Skeletal muscle cell (primary cell): ENCODE results near the gene TSC22D2.
"Not testable (repeated sequence)": the region's sequence is repeated elsewhere in the genome, so short reads cannot be mapped to it uniquely, and the experiment has no call there.

Experiments
- DNase-seq: peaks from one replicate; pipeline ENCODE4 v3.0.0-alpha.2; 2010; ENCODE audit warnings: low read depth
- H3K4me3 ChIP-seq: 2 replicates; pipeline ENCODE4 v1.5.1; 2011; ENCODE audit warnings: low read depth, mild to moderate bottlenecking, control low read depth, low read length, moderate library complexity

The TSC22D2 gene

DNA sequence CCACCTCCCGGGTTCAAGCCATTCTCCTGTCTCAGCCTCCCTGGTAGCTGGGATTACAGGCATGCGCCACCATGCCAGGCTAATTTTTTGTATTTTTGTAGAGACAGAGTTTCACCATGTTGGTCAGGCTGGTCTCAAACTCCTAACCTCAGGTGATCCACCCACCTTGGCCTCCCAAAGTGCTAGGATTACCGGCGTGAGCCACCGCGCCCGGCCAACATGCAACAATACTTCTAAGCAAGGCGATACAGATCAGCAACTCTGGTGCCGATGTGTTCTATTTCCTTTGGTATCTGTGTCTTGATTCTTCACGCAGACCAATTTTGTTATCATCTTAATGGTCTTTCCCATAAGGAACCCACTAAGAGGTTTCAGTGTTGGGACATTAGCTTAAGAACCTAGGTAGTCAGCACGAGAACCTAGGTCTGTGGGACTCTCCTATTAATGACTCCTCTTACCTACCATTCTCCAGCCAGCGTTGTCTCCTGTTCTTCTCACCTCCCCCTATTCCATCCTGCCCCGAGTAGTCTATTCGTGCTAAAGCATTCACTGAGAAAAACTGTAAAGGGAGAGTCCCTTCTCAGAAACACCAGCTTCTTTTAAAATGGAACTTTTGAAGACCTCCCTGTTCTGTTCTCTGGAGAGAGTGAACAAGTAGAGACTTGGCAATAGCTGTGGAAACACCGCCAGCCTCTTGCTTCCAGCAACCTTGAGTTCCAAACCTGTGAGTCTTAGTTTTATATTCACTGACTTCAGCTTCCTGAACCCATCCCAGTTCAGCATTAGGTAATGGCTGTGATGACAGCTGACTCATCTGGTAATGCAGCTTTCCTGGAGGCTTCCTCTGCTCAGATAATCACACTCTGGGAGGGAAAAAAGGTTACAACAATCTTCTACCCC, 61.2 kb downstream of the TSC22D2 start:
- peak; percentile 94 for DNase-seq

DNA sequence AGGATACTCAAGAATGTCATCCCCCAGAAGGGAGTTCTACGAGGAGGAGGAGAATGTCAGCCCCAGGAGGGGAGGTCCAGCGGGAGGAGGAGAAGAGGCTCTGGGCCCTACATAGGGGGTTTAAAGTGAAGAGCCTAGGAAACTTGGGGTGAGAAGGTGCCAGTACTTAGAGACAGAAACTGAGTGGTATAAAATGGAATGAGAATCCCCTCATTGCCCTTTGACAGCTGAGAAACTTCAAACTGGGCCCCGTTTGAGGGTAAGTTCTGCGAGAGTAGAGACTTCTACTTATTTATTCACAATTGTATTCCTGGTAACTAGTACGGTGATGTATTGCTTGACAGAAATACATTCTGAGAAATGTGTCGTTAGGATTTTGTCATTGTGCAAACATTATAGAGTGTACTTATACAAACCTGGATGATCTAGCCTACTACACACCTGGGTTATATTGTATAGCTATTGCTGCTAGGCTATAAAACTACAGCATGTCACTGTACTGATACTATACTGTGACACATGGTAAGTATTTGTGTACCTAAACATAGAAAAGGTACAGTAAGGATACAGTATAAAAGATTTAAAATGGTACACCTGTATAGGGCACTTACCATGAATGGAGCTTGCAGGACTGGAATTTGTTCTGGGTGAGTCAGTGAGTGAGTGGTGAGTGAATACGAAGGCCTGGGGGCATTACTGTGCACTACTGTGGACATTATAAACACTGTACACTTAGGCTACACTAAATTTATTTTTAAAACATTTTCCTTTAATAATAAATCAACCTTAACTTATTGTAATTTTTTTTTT, 62.0 kb downstream of the TSC22D2 start:
- no peak overlapping the region for H3K4me3 ChIP-seq
- DNase-seq, result no peak

More for the DNA sequence above, 61.2 kb downstream of the TSC22D2 start:
- no peak overlapping the region for H3K4me3 ChIP-seq

DNA sequence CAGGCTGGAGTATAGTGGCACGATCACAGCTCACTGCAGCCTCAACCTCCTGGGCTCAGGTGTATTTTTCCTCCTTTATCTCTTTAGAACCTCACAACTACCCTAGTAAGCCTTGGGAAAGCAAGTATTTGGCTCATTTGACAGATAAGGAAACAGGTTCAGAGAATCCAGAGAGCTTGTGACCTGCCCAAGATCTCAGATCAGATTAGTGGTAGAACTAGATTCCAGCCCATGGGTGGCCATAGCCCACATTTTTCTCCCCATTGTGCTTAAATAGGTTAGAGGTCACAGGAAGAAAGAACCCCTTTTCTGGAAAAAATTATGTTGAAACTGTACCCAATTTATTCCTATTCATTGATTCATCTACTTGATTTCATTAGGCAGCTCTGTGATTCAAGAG, 64.3 kb downstream of the TSC22D2 start:
- DNase-seq, result no peak
- H3K4me3 ChIP-seq, result no peak overlapping the region

DNA sequence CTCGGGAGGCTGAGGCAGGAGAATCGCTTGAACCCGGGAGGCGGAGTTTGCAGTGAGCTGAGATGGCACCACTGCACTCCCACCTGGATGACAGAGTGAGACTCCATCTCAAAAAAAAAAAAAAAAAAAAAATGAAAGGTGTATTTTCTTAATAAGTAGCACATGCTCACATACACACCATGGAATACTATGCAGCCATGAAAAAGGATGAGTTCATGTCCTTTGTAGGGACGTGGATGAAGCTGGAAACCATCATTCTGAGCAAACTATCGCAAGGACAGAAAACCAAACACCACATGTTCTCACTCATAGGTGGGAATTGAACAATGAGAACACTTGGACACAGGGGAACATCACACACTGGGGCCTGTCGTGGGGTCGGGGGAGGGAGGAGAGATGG, 65.1 kb downstream of the TSC22D2 start:
- not testable (repeated sequence) for H3K4me3 ChIP-seq, DNase-seq

DNA sequence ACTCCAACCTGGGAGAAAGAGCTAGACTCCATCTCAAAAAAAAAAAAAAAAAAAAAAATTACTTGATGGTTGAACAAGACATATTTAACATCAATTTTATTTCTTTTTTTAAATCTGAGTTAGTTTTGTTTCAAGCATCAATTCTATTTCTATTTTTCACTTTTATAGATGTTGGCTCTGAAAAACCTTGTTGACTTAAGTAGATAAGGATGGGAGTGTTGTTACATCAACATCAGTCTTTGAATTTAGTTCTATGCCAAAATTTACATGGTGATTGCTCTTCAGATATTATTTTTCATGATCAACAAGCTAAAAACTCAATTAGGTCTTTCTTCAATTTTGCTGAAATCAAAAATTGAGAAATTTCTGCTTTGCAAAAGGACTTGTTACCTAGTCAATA, 71.3 kb downstream of the TSC22D2 start:
- no peak for DNase-seq
- no peak overlapping the region for H3K4me3 ChIP-seq

DNA sequence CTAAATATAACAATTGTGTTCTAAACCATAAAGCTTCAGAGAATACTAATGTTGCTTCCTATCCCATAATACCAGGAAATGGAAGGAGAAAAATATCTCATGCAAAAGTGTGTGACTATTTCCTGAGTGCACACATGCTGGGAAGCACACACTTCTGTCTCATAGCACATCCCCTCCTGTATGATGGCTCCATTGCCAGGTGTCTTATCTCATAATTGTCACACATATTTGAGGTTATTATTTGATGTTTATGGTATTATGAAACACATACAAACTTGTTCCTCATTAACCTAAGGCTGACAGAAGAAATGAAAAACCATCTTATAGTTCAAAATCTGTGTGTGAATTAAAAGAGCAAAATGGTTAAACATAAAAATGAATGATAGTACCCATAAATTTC, 72.8 kb downstream of the TSC22D2 start:
- DNase-seq, result no peak
- no peak overlapping the region for H3K4me3 ChIP-seq

DNA sequence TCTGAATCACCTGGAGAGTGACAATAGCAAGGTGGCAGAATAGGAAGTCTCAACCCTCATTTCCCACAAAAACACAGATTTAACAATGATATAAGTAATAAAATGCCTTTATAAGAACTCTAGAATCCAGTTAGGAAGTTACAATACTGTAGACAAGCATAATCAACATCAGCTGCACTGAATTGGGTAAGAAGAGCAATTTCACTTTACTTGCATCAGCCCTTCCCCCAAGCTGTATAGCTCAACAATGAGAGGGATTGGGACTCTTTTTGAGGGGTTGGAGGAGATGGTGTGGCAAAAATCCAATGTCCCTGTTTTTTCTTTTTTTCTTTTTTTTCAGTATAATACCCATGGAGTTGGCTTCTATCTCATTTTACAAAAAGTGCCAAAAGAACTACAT, 75.1 kb downstream of the TSC22D2 start:
- DNase-seq, result no peak
- no peak overlapping the region for H3K4me3 ChIP-seq

DNA sequence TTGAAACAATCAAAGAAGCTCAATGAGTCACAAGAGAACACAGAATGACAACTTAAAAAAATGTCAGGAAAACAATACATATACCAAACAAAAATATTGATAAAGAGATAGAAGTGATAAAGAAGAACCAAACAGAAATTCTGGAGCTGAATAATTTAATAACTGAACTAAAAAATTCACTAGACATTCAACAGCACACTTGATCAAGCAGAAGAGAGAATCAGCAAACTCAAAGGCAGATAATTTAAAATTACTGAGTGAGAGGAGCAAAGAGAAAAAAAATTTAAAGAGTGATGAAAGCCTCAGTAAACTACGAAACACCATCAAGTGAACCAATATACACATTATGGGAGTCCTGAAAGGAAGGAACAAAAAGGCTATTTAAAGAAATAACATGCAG, 76.3 kb downstream of the TSC22D2 start:
- DNase-seq, result no peak
- no peak overlapping the region for H3K4me3 ChIP-seq

DNA sequence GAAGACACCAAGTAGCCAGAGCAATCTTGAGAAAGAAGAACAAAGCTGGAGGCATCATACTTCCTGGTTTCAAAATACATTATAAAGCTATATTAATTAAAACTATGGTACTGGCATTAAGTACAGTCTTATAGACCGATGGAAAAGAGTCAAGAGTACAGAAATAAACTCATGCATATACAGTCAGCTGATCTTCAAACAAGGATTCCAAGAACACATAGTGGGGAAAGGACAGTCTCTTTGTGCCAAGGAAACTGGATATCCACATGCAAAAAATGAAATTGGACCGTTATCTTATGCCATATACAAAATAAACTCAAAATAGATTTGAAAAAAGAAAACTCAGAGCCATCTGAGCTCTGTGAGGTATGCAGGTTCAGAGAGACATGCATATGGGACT, 80.8 kb downstream of the TSC22D2 start:
- no peak overlapping the region for H3K4me3 ChIP-seq
- DNase-seq, result no peak

DNA sequence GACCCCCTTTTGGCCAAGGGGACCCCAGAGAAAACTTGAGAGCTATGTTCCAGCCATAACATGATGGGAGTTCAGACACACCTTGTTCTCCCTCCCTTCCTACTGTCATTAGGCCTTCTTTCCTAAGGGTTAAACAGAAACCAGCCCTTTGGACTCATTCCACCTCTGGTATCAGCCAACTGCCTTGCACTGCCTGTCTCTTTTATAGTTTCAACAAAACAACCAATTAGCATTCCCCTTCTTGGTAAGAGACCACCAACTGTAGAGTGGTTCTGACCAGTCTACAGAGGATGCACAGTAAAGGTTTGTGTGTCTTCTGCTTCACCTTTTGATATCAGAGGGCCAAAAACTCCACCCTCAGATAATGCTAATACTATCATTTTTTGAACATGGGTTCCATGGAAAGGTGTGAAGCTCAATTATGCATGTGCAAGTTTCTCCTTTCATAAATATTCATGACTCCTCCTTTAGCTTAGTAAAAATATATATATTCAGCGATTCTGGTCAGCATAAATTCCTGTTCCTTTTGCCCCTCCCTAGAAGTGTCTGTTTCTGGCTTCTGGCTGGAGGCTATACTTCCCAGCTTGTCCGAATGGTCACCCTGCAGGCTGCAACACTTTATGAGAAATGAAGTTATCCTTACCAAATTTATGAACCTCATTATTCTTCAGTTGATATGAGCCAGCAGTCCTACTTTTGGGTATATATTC, 82.3 kb downstream of the TSC22D2 start:
- H3K4me3 ChIP-seq, result no peak overlapping the region
- no peak for DNase-seq

DNA sequence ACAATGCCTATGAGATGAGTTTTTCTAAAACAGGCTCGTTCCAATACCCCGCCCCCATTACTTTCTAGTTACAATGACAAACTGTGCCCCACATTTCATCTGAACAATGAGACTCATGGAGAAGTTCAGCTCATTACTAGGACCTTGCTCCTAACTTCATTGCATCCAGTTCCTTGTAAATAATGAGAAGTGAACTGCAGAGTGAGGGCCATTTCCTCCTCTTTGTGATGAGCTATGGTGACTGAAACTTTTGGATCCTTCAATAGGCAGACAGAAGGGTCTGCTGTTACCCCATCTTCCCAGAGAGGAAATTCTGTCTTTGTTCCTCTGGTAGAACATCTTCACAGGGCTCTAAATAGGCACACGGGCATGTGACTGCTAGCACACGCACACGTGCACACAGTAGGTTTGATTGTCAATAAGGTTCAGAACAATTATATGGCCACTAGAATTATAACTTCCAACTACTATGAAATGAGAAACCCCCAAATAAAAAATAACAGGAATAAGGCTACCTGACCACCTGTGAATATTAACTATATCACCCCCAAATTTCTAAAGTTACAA, 86.4 kb downstream of the TSC22D2 start:
- H3K4me3 ChIP-seq, result no peak overlapping the region
- DNase-seq, result no peak

DNA sequence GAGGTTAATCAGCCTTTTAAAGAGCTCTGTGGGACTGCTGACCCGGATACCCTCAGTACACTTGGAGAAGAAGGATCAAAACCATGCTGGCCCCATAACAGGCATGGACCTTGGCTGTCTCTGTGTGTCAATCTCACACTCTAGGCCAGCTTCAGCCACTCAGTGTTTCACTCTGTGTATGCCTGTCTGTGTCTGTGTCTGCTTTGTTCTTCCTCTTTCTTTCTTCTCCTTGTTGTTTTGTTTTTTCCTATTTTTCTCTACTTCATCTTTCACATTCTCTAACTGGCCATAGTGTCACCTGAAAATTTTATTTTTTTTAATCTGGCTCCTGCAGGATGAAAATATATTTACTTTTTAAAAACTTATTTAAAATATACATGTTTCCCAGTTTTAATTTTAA, 87.1 kb downstream of the TSC22D2 start:
- H3K4me3 ChIP-seq, result no peak overlapping the region
- DNase-seq, result no peak

DNA sequence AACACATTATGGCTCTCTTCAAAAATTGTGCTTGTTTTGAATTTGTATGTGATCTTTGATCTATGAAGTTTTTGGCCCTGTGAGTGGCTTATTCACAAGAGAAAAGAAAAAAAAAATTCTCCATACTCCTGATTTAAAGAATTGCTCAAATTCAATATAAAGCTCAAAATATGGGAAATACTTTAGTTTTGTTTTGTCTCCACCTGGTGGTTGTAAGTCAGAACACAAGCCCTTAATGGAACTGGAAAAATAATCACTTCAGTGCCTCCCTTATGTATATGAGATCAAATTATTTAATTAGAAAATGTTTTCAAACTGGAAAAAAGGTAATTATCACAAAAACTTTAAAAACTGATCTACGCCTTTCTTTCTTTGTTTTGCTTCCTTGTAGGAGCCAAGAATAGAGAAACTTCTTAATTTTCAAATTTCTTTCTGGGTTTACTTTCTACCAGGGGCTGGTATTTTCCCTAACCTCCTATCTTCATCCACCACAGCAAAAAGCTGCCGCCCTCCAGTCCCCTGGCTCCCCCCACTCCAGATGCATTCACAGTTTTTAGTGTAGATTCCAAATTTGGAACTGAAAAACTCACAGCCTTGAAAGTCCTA, 87.6 kb downstream of the TSC22D2 start:
- peak; percentile 8 for DNase-seq
- no peak overlapping the region for H3K4me3 ChIP-seq

DNA sequence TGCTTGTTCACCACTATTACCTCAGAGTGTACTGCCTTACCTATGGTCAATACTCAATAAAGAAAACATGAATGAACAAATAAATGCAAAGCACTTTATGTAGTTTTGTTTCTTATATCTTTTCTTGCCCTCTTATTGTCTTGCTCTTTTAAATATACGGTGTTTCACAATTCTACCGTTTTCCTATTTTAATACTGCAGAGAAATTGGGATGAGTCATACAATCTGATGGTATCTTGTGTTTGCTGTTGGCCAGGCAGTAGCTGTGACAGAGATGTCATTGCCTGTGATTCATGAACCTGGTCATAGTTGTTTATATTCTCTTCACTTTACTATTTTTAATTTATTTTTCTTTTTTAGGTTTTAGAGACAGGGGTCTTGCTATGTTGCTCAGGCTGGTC, 89.9 kb downstream of the TSC22D2 start:
- no peak overlapping the region for H3K4me3 ChIP-seq
- peak; percentile 10 for DNase-seq

DNA sequence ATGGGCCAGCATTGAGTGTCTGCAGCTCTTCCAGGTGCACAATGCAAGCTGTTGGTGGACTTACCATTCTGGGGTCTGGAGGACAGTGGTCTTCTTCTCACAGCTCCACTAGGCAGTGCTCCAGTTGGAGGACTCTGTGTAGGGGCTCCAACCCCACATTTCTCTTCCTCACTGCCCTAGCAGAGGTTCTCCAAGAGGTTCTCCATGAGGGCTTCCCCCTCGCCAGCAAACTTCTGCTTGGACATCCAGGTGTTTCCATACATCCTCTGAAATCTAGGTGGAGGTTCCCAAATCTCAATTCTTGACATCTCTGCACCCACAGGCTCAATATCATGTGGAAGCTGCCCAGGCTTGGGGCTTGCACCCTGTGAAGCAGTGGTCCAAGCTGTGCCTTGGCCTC, 92.9 kb downstream of the TSC22D2 start:
- not testable (repeated sequence) for DNase-seq, H3K4me3 ChIP-seq

DNA sequence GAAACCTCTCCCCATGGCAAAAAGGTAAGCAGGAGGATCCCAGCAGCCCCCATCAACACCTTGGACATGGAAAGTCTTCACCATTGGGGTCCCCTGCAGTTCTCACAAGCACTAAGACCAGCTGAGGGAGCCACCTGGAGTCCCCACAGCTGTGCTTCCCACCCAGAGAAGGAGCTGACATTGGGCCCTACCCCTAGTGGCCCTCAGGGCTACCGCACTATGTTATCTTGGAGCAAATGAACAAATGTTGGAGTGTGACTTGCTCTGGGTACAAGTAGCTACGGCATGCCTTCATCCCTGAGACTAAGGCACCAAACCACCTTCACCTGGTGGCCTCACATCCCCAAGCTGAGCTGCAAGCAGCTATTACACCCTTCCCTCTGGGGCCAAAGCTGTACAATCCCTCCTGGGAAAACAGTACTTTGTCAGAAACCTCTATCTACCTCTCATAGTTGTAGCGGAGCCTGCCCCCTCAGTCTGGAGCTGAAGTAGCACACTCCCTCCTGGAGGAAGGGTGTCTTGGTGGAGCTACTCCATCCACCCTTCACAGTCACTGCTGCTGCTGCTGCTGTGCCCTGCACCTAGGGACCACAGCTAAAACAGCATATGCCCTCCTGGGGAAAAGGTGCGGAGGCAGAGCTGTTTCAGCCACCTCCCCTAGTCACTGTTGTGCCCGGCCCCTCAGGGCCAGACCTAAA, 95.5 kb downstream of the TSC22D2 start:
- no peak overlapping the region for H3K4me3 ChIP-seq
- no peak for DNase-seq

DNA sequence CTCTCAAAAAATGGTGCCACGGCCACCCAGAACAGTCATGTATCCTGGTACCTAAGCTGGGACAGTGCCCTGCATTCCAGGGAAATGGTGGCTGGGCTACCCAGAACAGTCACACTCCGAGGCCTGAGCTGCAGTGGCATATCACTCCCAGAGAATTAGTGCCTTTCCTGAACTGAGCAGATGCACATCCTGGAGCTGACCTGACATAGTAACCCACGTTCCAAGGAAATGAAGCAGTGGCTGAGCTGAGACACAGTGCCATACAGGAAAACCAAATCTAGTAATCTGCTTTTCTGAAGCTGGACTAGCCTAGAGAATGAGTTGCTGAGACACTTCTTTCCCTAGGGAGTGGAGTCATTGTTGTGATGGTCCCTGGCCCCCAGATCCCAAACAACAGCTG, 96.4 kb downstream of the TSC22D2 start:
- H3K4me3 ChIP-seq, result no peak overlapping the region
- no peak for DNase-seq

DNA sequence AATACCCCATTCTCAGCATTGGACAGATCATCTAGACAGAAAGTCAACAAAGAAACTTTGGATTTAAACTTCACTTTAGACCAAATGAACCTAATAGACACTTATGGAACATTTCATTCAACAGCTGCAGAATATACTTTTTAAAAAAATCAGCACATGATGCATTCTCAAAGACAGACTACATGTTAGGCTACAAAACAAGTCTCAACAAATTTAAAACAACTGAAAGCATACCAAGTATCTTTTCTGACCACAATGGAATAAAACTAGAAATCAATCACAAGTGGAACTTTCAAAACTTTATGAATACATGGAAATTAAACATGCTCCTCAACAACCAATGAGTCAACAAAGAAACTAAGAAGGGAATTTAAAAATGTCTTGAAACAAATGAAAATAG, 100.3 kb downstream of the TSC22D2 start:
- no peak for DNase-seq
- no peak overlapping the region for H3K4me3 ChIP-seq

DNA sequence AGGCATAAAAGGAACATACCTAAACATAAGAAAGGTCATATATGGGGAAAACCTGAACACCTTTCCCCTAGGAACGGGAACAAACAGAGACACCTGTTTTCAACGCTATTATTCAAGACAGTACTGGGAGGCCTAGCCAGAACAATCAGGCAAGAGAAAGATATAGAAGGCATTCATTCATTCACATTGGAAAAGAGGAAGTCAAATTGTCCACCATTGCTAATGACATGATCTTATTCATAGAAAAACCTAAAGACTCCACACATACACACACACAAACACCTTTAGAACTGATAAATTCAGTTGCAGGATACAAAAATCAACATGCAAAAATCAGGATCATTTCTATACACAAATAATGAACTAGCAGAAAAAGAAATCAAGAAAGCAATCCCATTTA, 101.7 kb downstream of the TSC22D2 start:
- H3K4me3 ChIP-seq, result no peak overlapping the region
- no peak for DNase-seq
